T-helper 17 cell (primary cell): ENCODE results near the gene NELL2. TPM values are rescaled to one million over a fixed set of nuclear protein-coding genes. Genes with fewer than 3 reads are reported as not detected.

Experiments used
- ATAC-seq: fragments of 150-1000 bp; cut with Tn5 transposase; 2 replicates; pipeline ENCODE4 v1.10.0; 2021; ENCODE audit warnings: mild to moderate bottlenecking, moderate library complexity
- DNase-seq, 3 donors: peaks; one replicate each; pipeline versions ENCODE4 v3.0.0 to v3.0.0-alpha.2; 2020 to 2021
- H3K9me3 ChIP-seq: one replicate; pipeline ENCODE4 v1.7.0; 2013; ENCODE audit warnings: low read length, mild to moderate bottlenecking; ENCODE audit not compliant: control insufficient read depth, poor library complexity, severe bottlenecking
- H3K27ac Mint-ChIP-seq: one replicate; pipeline ENCODE4 v1.8.0; 2022; ENCODE audit warnings: mild to moderate bottlenecking, moderate library complexity, mixed read lengths
- H3K27me3 Mint-ChIP-seq: one replicate; pipeline ENCODE4 v1.8.0; 2022; ENCODE audit warnings: mixed read lengths
- H3K36me3 Mint-ChIP-seq: one replicate; pipeline ENCODE4 v1.8.0; 2022; ENCODE audit warnings: low read depth, mixed read lengths
- H3K4me1 Mint-ChIP-seq: one replicate; pipeline ENCODE4 v1.8.0; 2022; ENCODE audit warnings: mild to moderate bottlenecking, mixed read lengths
- H3K4me3 Mint-ChIP-seq: one replicate; pipeline ENCODE4 v1.8.0; 2022; ENCODE audit warnings: mild to moderate bottlenecking, moderate library complexity, mixed read lengths
- total RNA-seq, 4 donors: library from RNA in 2 of 4; stranded (reverse) in 2 of 4; gene quantifications; one replicate each; pipeline ENCODE4 v1.2.3 and lab custom pipeline; 2022 to 2026

NELL2 gene
- total RNA-seq, 2 donors from 2014 or later, result 62.5 to 110 TPM

- Mint-ChIP-seq H3K36me3 (peaks cover 2% of the 10 kb centered on the region), H3K4me1 (peaks cover 6% of the 10 kb centered on the region), H3K4me3 (no peak overlapping the region), H3K27me3 (no peaks in the 10 kb centered on the region), H3K27ac (no peak overlapping the region)
- no peak for DNase-seq
- H3K9me3 ChIP-seq, result no peaks in the 10 kb centered on the region
- ATAC-seq, result no peak
Observed at GRCh38 chr12:44550377-44550776, 325.7 kb downstream of the NELL2 start.

GRCh38 chr12:44546060-44546459 is 330.1 kb downstream of the NELL2 start:
- H3K27ac Mint-ChIP-seq, result no peak overlapping the region
- DNase-seq (no peak), ATAC-seq (no peak)
- H3K4me1 Mint-ChIP-seq, result peaks cover 9% of the 10 kb centered on the region
- H3K36me3 Mint-ChIP-seq, result no peaks in the 10 kb centered on the region
- H3K27me3 Mint-ChIP-seq, result no peaks in the 10 kb centered on the region
- H3K4me3 Mint-ChIP-seq, result no peak overlapping the region
- no peaks in the 10 kb centered on the region for H3K9me3 ChIP-seq

GRCh38 chr12:44544018-44544417 is 332.1 kb downstream of the NELL2 start:
- H3K27ac Mint-ChIP-seq, result no peak overlapping the region
- ATAC-seq (no peak), DNase-seq (no peak)
- peaks cover 7% of the 10 kb centered on the region for H3K4me1 Mint-ChIP-seq
- H3K9me3 ChIP-seq, result no peaks in the 10 kb centered on the region
- peaks cover 2% of the 10 kb centered on the region for H3K36me3 Mint-ChIP-seq
- H3K27me3 Mint-ChIP-seq, result no peaks in the 10 kb centered on the region
- no peak overlapping the region for H3K4me3 Mint-ChIP-seq

GRCh38 chr12:44542716-44543115 is 333.4 kb downstream of the NELL2 start:
- Mint-ChIP-seq H3K4me1 (peaks cover 7% of the 10 kb centered on the region), H3K4me3 (no peak overlapping the region)

GRCh38 chr12:44537354-44537753 is 338.8 kb downstream of the NELL2 start:
- H3K36me3 Mint-ChIP-seq, result peaks cover 4% of the 10 kb centered on the region
- H3K4me3 Mint-ChIP-seq, result no peak overlapping the region
- no peaks in the 10 kb centered on the region for H3K4me1 Mint-ChIP-seq
- no peaks in the 10 kb centered on the region for H3K9me3 ChIP-seq
- no peak for ATAC-seq
- no peak for DNase-seq
- no peak overlapping the region for H3K27ac Mint-ChIP-seq
- no peaks in the 10 kb centered on the region for H3K27me3 Mint-ChIP-seq

More at GRCh38 chr12:44542716-44543115, 333.4 kb downstream of the NELL2 start:
- no peak for DNase-seq
- no peak for ATAC-seq
- Mint-ChIP-seq H3K27me3 (no peaks in the 10 kb centered on the region), H3K27ac (no peak overlapping the region), H3K36me3 (peaks cover 4% of the 10 kb centered on the region)
- H3K9me3 ChIP-seq, result no peaks in the 10 kb centered on the region

GRCh38 chr12:44532940-44533339 is 343.2 kb downstream of the NELL2 start:
- Mint-ChIP-seq H3K27me3 (no peaks in the 10 kb centered on the region), H3K4me3 (no peak overlapping the region), H3K36me3 (no peaks in the 10 kb centered on the region), H3K4me1 (no peaks in the 10 kb centered on the region), H3K27ac (no peak overlapping the region)
- H3K9me3 ChIP-seq, result no peaks in the 10 kb centered on the region
- DNase-seq (no peak), ATAC-seq (no peak)

GRCh38 chr12:44531320-44531971 is 344.7 kb downstream of the NELL2 start:
- DNase-seq (no peak), ATAC-seq (no peak)
- Mint-ChIP-seq H3K4me1 (no peaks in the 10 kb centered on the region), H3K36me3 (no peaks in the 10 kb centered on the region), H3K4me3 (no peak overlapping the region), H3K27me3 (no peaks in the 10 kb centered on the region), H3K27ac (no peak overlapping the region)
- H3K9me3 ChIP-seq, result no peaks in the 10 kb centered on the region

- H3K9me3 ChIP-seq, result no peaks in the 10 kb centered on the region
- Mint-ChIP-seq H3K27ac (no peak overlapping the region), H3K27me3 (no peaks in the 10 kb centered on the region), H3K4me1 (peaks cover 3% of the 10 kb centered on the region), H3K4me3 (no peak overlapping the region), H3K36me3 (no peaks in the 10 kb centered on the region)
- ATAC-seq (no peak), DNase-seq (no peak)
Observed at GRCh38 chr12:44526655-44527182, 349.4 kb downstream of the NELL2 start.

GRCh38 chr12:44525806-44526654 is 350.1 kb downstream of the NELL2 start:
- Mint-ChIP-seq H3K36me3 (no peaks in the 10 kb centered on the region), H3K4me1 (peaks cover 3% of the 10 kb centered on the region), H3K27ac (no peak overlapping the region), H3K27me3 (no peaks in the 10 kb centered on the region), H3K4me3 (no peak overlapping the region)
- ATAC-seq (no peak), DNase-seq (no peak)
- no peaks in the 10 kb centered on the region for H3K9me3 ChIP-seq

- ATAC-seq (no peak), DNase-seq (no peak)
- Mint-ChIP-seq H3K4me1 (peaks cover 3% of the 10 kb centered on the region), H3K27ac (no peak overlapping the region), H3K27me3 (no peaks in the 10 kb centered on the region), H3K4me3 (no peak overlapping the region), H3K36me3 (no peaks in the 10 kb centered on the region)
- no peaks in the 10 kb centered on the region for H3K9me3 ChIP-seq
Observed at GRCh38 chr12:44523828-44524227, 352.3 kb downstream of the NELL2 start.

GRCh38 chr12:44521702-44522101 is 354.4 kb downstream of the NELL2 start:
- H3K36me3 Mint-ChIP-seq, result no peaks in the 10 kb centered on the region
- no peaks in the 10 kb centered on the region for H3K9me3 ChIP-seq
- H3K4me3 Mint-ChIP-seq, result no peak overlapping the region
- no peaks in the 10 kb centered on the region for H3K27me3 Mint-ChIP-seq
- no peak for DNase-seq
- peaks cover 3% of the 10 kb centered on the region for H3K4me1 Mint-ChIP-seq
- no peak for ATAC-seq
- H3K27ac Mint-ChIP-seq, result no peak overlapping the region

- DNase-seq (no peak), ATAC-seq (no peak)
- no peaks in the 10 kb centered on the region for H3K27me3 Mint-ChIP-seq
- H3K27ac Mint-ChIP-seq, result no peak overlapping the region
- H3K4me1 Mint-ChIP-seq, result no peaks in the 10 kb centered on the region
- no peaks in the 10 kb centered on the region for H3K9me3 ChIP-seq
- no peaks in the 10 kb centered on the region for H3K36me3 Mint-ChIP-seq
- no peak overlapping the region for H3K4me3 Mint-ChIP-seq
Observed at GRCh38 chr12:44519931-44520330, 356.2 kb downstream of the NELL2 start.

GRCh38 chr12:44511289-44511688 is 364.8 kb downstream of the NELL2 start:
- Mint-ChIP-seq H3K36me3 (peaks cover 2% of the 10 kb centered on the region), H3K4me3 (no peak overlapping the region), H3K27ac (no peak overlapping the region), H3K4me1 (no peaks in the 10 kb centered on the region), H3K27me3 (no peaks in the 10 kb centered on the region)
- no peaks in the 10 kb centered on the region for H3K9me3 ChIP-seq
- no peak for DNase-seq
- no peak for ATAC-seq
